Gastrocnemius medialis (tissue), 4 donors: ENCODE data around the gene SETD3.

Experiments
- CTCF ChIP-seq, 5 experiments: fragments of 450-650 bp in 3 of 5; fragments of 200-600 bp in 2 of 5; sonication (generic) in 2 of 5; IDR thresholded peaks in 4 of 5; conservative IDR thresholded peaks in 1 of 5; 1 replicate in 4 of 5; 2 replicates in 1 of 5; pipeline ENCODE4 v1.5.1; 2016 to 2019; ENCODE audit warnings: antibody characterized with exemption in 5 of 5, mild to moderate bottlenecking in 3 of 5, moderate library complexity in 3 of 5
- POLR2A ChIP-seq, 2 donors: fragments of 450-650 bp; IDR thresholded peaks; one replicate each; pipeline ENCODE4 v1.6.1; 2017; ENCODE audit warnings: antibody characterized with exemption in 2 of 2, mild to moderate bottlenecking in 2 of 2, moderate library complexity in 2 of 2

- TF ChIP-seq CTCF (IDR thresholded peaks at IDR 0.05 in 4 of 5, conservative IDR thresholded peaks at IDR 0.05 in 1 of 5) (no peak), POLR2A (IDR thresholded peaks at IDR 0.05) (no peak)
Observed at GRCh38 chr14:99471731-99472130, 8.9 kb downstream of the SETD3 start.
